Ishikawa (cell line): Measurements from ENCODE around the gene RBMS1.

Experiments used
- CEBPB ChIP-seq: IDR thresholded peaks from 2 replicates; pipeline ENCODE4 v1.6.1; 2012
- CREB1 ChIP-seq: IDR thresholded peaks from 2 replicates; pipeline ENCODE4 v1.6.1; 2012; ENCODE audit warnings: low read depth
- EP300 ChIP-seq: IDR thresholded peaks from 2 replicates; pipeline ENCODE4 v1.6.1; 2012; ENCODE audit warnings: borderline replicate concordance
- FOXM1 ChIP-seq: IDR thresholded peaks from 2 replicates; pipeline ENCODE4 v1.6.1; 2012; ENCODE audit warnings: low read depth, borderline replicate concordance
- MAX ChIP-seq: IDR thresholded peaks from 2 replicates; pipeline ENCODE4 v1.6.1; 2012
- RAD21 ChIP-seq: IDR thresholded peaks from 2 replicates; pipeline ENCODE4 v1.6.1; 2012; ENCODE audit warnings: low read depth
- REST ChIP-seq: IDR thresholded peaks from 2 replicates; pipeline ENCODE4 v1.6.1; 2012; ENCODE audit warnings: low read depth, mild to moderate bottlenecking
- YY1 ChIP-seq: IDR thresholded peaks from 2 replicates; pipeline ENCODE4 v1.6.1; 2012; ENCODE audit warnings: low read depth
- ZBTB7A ChIP-seq: IDR thresholded peaks from 2 replicates; pipeline ENCODE4 v1.6.1; 2012; ENCODE audit warnings: low read depth

- TF ChIP-seq YY1 (no peak), RAD21 (no peak), EP300 (no peak), CEBPB (no peak), MAX (no peak), FOXM1 (no peak), ZBTB7A (no peak), CREB1 (no peak), REST (no peak)
Measured at GRCh38 chr2:160300203-160300602, 193.4 kb downstream of the RBMS1 start.
